ENCODE results near the gene ARHGAP26. TPM values are rescaled to one million over a fixed set of nuclear protein-coding genes. Genes with fewer than 3 reads are reported as not detected.

The ARHGAP26 gene
- total RNA-seq, 4 donors from 2014 or later: 11.0 to 23.3 (median 14.3) TPM

- DNase-seq (ENCODE audit: low spot score in 2 of 2): no peak
- TF ChIP-seq POLR2A (IDR thresholded peaks at IDR 0.05) (no peak), CTCF (IDR thresholded peaks at IDR 0.05) (no peak)
- WGBS, 2 donors: 89 to 91% methylated on average over 7 of the region's 7 CpGs
- no peak overlapping the region for H3K4me3 ChIP-seq (ENCODE audit: low read depth, poor library complexity, severe bottlenecking)
- intact Hi-C loops (cut with DNase I; ENCODE audit: low total_unique reads): no loop called here
These were observed 491.7 kb downstream of the ARHGAP26 start for GRCh38 chr5:143261748-143262392.

GRCh38 chr5:143262393-143263174 lies 492.4 kb downstream of the ARHGAP26 start:
- H3K4me3 ChIP-seq (ENCODE audit: low read depth, poor library complexity, severe bottlenecking): no peak overlapping the region
- intact Hi-C loops (cut with DNase I; ENCODE audit: low total_unique reads): no loop called here
- TF ChIP-seq CTCF (IDR thresholded peaks at IDR 0.05) (no peak), POLR2A (IDR thresholded peaks at IDR 0.05) (no peak)
- no peak for DNase-seq (ENCODE audit: low spot score in 2 of 2)
- 74 to 89% methylated on average over 1 of the region's 1 CpG for WGBS, 2 donors

- H3K4me3 ChIP-seq (ENCODE audit: low read depth, poor library complexity, severe bottlenecking): no peak overlapping the region
- intact Hi-C loops (cut with DNase I; ENCODE audit: low total_unique reads): no loop called here
These were observed 493.2 kb downstream of the ARHGAP26 start for GRCh38 chr5:143263272-143263810.

GRCh38 chr5:143265995-143266394 lies 495.8 kb downstream of the ARHGAP26 start:
- TF ChIP-seq CTCF (IDR thresholded peaks at IDR 0.05) (no peak), POLR2A (IDR thresholded peaks at IDR 0.05) (no peak)
- intact Hi-C loops (cut with DNase I; ENCODE audit: low total_unique reads): no loop called here
- 96 to 99% methylated on average over 2 of the region's 2 CpGs for WGBS, 2 donors
- no peak overlapping the region for H3K4me3 ChIP-seq (ENCODE audit: low read depth, poor library complexity, severe bottlenecking)
- DNase-seq (ENCODE audit: low spot score in 2 of 2): no peak

More at GRCh38 chr5:143263272-143263810, 493.2 kb downstream of the ARHGAP26 start:
- no peak for DNase-seq (ENCODE audit: low spot score in 2 of 2)
- WGBS, 2 donors: 67 to 77% methylated on average over 4 of the region's 4 CpGs
- TF ChIP-seq CTCF (IDR thresholded peaks at IDR 0.05) (no peak), POLR2A (IDR thresholded peaks at IDR 0.05) (no peak)

GRCh38 chr5:143267186-143267585 lies 497.0 kb downstream of the ARHGAP26 start:
- no peak for TF ChIP-seq POLR2A (IDR thresholded peaks at IDR 0.05)
- TF ChIP-seq CTCF (IDR thresholded peaks at IDR 0.05): no peak
- WGBS, 2 donors: 96 to 98% methylated on average over 2 of the region's 2 CpGs
- no peak for DNase-seq (ENCODE audit: low spot score in 2 of 2)
- intact Hi-C loops (cut with DNase I; ENCODE audit: low total_unique reads): no loop called here
- no peak overlapping the region for H3K4me3 ChIP-seq (ENCODE audit: low read depth, poor library complexity, severe bottlenecking)

All from lower leg skin (tissue), 4 donors.